Measurements from ENCODE around the gene PEX14. TPM values are rescaled to one million over a fixed set of nuclear protein-coding genes. Genes with fewer than 3 reads are reported as not detected.

The PEX14 gene
- total and polyA plus RNA-seq, 9 of the 15 experiments (the other 6 are each of a cell fraction or from before 2014, with no cell fraction given), result 2.6 to 45.7 (median 22.7) TPM

DNA sequence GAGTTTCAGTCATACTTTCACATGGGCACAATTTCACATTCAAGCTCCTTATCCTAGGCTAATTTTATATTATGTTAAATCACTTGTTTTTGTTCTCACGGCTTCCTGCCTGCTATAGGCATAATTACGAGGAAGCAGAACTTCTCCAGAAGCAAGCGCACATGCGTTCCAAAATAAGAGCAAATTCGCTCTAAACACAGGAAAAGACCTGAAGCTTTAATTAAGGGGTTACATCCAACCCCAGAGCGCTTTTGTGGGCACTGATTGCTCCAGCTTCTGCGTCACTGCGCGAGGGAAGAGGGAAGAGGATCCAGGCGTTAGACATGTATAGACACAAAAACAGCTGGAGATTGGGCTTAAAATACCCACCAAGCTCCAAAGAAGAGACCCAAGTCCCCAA, 25.0 kb upstream of the PEX14 start, which contains the start of gene CORT (continued):
- TF ChIP-seq, protein P1, sequence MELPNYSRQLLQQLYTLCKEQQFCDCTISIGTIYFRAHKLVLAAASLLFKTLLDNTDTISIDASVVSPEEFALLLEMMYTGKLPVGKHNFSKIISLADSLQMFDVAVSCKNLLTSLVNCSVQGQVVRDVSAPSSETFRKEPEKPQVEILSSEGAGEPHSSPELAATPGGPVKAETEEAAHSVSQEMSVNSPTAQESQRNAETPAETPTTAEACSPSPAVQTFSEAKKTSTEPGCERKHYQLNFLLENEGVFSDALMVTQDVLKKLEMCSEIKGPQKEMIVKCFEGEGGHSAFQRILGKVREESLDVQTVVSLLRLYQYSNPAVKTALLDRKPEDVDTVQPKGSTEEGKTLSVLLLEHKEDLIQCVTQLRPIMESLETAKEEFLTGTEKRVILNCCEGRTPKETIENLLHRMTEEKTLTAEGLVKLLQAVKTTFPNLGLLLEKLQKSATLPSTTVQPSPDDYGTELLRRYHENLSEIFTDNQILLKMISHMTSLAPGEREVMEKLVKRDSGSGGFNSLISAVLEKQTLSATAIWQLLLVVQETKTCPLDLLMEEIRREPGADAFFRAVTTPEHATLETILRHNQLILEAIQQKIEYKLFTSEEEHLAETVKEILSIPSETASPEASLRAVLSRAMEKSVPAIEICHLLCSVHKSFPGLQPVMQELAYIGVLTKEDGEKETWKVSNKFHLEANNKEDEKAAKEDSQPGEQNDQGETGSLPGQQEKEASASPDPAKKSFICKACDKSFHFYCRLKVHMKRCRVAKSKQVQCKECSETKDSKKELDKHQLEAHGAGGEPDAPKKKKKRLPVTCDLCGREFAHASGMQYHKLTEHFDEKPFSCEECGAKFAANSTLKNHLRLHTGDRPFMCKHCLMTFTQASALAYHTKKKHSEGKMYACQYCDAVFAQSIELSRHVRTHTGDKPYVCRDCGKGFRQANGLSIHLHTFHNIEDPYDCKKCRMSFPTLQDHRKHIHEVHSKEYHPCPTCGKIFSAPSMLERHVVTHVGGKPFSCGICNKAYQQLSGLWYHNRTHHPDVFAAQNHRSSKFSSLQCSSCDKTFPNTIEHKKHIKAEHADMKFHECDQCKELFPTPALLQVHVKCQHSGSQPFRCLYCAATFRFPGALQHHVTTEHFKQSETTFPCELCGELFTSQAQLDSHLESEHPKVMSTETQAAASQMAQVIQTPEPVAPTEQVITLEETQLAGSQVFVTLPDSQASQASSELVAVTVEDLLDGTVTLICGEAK (IDR thresholded peaks at IDR 0.05), result no peak
- TF ChIP-seq, protein P1 (CRISPR knock-in tag; IDR thresholded peaks at IDR 0.05), result no peak
- no peak for TF ChIP-seq MYBL2 (IDR thresholded peaks at IDR 0.05; ENCODE audit: low read depth)
- no peak for TF ChIP-seq MYBL2 (CRISPR knock-in tag; IDR thresholded peaks at IDR 0.05; ENCODE audit: borderline replicate concordance)
